Esophagus mucosa (tissue), 1 donor: ENCODE data around the gene ADORA3. TPM values are rescaled to one million over a fixed set of nuclear protein-coding genes. Genes with fewer than 3 reads are reported as not detected.

Source experiments
- ATAC-seq: fragments of 200-7000 bp; cut with Tn5 transposase; one replicate; pipeline ENCODE4 v1.9.1; 2020
- total RNA-seq: library from RNA; stranded (reverse); gene quantifications from one replicate; pipeline ENCODE4 v1.2.4, GENCODE V29; 2023
- donor health status: DM: yes; HTN: yes; CAD: no.

Gene ADORA3
- total RNA-seq, 1 donor from 2014 or later, result 0.64 TPM

GRCh38 chr1:111507411-111508201, 4.2 kb upstream of the ADORA3 start:
- peak; percentile 67 for ATAC-seq

- no peak for ATAC-seq
These were observed 3.1 kb upstream of the ADORA3 start for GRCh38 chr1:111506561-111506960.

- ATAC-seq, result peak; percentile 19
These were observed 2.2 kb upstream of the ADORA3 start for GRCh38 chr1:111505641-111506119.

GRCh38 chr1:111504097-111504496, 664 bp upstream of the ADORA3 start:
- no peak for ATAC-seq

GRCh38 chr1:111501645-111502044, 1.8 kb downstream of the ADORA3 start:
- ATAC-seq, result no peak

- no peak for ATAC-seq
These were observed 4.2 kb downstream of the ADORA3 start for GRCh38 chr1:111499026-111499785.

- ATAC-seq, result no peak
These were observed 5.8 kb downstream of the ADORA3 start for GRCh38 chr1:111497592-111497991.

GRCh38 chr1:111496398-111496797, 7.0 kb downstream of the ADORA3 start:
- ATAC-seq, result no peak

- ATAC-seq, result no peak
These were observed 12.4 kb downstream of the ADORA3 start for GRCh38 chr1:111491070-111491469.

- ATAC-seq, result no peak
These were observed 13.2 kb downstream of the ADORA3 start for GRCh38 chr1:111490220-111490619.

GRCh38 chr1:111489604-111490003, 13.8 kb downstream of the ADORA3 start:
- ATAC-seq, result no peak

GRCh38 chr1:111488669-111489068, 14.8 kb downstream of the ADORA3 start:
- ATAC-seq, result no peak

- no peak for ATAC-seq
These were observed 16.3 kb downstream of the ADORA3 start for GRCh38 chr1:111487133-111487532.

GRCh38 chr1:111486431-111486830, 17.0 kb downstream of the ADORA3 start:
- ATAC-seq, result no peak

- no peak for ATAC-seq
These were observed 18.9 kb downstream of the ADORA3 start for GRCh38 chr1:111484391-111485026.

GRCh38 chr1:111483876-111484275, 19.6 kb downstream of the ADORA3 start:
- ATAC-seq, result no peak

- ATAC-seq, result no peak
These were observed 20.3 kb downstream of the ADORA3 start for GRCh38 chr1:111483166-111483565.

- peak; percentile 83 for ATAC-seq
These were observed 21.8 kb downstream of the ADORA3 start for GRCh38 chr1:111481387-111482221.

- no peak for ATAC-seq
These were observed 22.8 kb downstream of the ADORA3 start for GRCh38 chr1:111480674-111481073.

GRCh38 chr1:111476761-111477309, 26.6 kb downstream of the ADORA3 start:
- peak; percentile 30 for ATAC-seq

- ATAC-seq, result no peak
These were observed 27.2 kb downstream of the ADORA3 start for GRCh38 chr1:111476214-111476613.

GRCh38 chr1:111475701-111476100, 27.7 kb downstream of the ADORA3 start:
- ATAC-seq, result no peak
